Stimulated activated CD8-positive, alpha-beta memory T cell treated with anti-CD3 and anti-CD28 coated beads, Interleukin-15, amount 100 ng/mL, for 48 hours (primary cell): ENCODE measurements around the gene GMPR2.
A peak's percentile ranks its signal among the peaks of the same experiment; 100 is the strongest.
"Not testable (repeated sequence)": the region's sequence is repeated elsewhere in the genome, so short reads cannot be mapped to it uniquely, and the experiment has no call there.

Experiments
- DNase-seq, 2 donors: peaks; one replicate each; pipeline ENCODE4 v3.0.0-alpha.2; 2020; ENCODE audit warnings: low read depth in 2 of 2

Gene GMPR2

DNA sequence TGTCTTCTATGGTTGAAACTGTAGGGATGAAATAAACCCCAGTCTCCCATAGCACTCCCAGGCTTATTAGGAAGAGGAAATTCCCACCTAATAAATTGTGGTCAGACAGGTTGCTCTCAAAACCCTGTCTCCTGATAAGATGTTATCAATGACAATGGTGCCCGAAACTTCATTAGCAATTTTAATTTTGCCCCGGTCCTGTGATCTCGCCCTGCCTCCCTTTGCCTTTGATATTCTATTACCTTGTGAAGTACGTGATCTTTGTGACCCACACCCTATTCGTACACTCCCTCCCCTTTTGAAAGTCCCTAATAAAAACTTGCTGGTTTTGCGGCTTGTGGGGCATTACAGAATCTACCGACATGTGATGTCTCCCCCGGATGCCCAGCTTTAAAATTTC, 30.2 kb upstream of the GMPR2 start:
- DNase-seq: not testable (repeated sequence)

DNA sequence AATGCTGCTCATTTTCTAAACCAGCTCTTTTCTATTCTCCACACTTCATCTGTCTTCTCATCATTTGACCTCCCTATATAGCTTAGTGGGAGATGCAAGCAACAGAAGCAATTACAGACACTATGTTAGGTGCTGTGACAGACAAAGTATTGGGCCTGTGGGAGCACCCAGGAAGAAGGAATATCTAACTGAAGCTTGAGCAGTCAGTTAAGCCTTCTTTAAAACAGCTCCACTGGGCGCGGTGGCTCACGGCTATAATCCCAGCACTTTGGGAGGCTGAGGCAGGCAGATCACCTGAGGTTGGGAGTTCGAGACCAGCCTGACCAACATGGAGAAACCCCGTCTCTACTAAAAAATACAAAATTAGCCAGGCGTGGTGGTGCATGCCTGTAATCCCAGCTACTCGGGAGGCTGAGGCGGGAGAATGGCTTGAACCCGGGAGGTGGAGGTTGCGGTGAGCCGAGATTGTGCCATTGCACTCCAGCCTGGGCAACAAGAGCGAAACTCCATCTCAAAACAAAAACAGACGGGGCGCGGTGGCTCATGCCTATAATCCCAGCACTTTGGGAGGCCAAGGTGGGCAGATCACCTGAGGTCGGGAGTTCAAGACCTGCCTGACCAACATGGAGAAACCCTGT, 29.4 kb upstream of the GMPR2 start:
- DNase-seq: not testable (repeated sequence)

DNA sequence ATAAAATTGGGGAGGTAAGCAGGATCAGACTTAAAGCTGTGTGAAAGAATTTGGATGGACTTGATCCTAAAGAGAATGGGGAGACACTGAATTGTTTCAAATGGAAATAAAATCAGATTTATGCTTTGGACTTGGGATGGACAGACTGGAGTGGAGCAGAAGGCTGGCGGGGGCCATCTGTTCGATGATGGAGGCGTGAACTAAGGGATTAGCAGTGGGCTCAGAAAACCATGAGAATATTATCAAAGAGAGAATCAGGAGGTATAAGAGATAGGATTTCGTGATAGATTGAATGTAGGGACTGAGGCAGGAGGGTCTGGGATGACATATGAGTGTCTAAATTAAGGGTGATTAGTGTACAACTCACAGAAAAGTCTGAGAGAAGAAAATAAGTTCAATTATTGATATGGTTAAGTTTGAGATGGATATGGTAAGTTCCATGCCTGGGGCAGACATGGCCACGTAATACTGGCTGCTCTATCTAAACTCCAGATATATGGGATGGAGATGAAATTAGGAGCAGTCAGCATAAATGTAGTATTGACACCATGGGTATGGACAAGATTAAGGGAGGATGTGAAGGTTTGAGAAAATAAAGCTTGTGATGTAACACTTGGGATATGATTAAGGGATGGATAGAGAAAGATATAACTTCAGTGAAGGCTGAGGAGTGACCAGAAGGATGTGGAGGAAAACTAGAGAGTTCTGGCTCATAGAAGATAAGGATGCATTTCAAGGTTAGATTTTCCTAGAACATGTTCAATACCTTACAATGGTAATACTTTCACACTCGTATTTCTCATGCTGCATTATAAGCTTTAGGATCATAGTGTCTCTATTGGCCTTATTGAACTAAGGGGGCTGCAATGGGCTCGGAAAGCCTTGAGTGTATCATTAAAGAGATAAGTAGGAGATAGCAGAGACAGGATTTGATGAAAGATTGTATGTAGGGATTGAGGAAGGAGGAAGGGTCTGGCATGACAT, 28.3 kb upstream of the GMPR2 start:
- no peak for DNase-seq

DNA sequence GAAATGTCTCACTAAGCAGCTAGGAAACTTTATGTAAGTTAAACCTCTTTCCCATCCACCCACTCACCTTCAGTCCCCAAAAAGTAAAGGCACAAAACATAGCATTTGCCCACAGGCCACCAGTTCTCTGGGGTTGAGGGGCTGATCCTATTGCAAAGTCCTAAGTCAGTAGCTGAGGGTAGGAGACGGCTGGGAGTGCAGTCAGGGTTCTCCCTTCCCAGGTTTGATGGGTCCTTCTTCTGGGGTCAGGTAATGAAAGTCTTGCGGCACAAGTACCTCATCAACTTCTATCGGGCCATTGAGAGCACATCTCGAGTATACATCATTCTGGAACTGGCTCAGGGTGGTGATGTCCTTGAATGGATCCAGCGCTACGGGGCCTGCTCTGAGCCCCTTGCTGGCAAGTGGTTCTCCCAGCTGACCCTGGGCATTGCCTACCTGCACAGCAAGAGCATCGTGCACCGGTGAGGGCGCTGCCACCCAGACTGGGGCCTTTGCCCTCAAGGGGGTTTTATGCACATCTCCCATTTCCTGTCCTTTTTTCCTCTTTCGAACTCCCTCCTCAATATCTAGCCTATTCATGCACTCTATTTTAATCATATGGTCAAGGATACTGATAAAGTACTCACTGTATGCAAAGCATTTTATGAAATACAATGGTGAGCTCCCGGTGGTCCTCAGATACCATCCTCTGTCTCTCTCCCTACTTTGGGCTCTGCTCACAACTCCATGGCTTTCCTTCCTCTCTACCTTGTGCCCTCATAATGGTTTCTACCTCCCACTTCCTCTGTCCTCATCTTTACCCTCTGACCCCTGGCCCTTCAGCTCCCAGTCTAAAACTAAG, 26.2 kb upstream of the GMPR2 start:
- DNase-seq: no peak

DNA sequence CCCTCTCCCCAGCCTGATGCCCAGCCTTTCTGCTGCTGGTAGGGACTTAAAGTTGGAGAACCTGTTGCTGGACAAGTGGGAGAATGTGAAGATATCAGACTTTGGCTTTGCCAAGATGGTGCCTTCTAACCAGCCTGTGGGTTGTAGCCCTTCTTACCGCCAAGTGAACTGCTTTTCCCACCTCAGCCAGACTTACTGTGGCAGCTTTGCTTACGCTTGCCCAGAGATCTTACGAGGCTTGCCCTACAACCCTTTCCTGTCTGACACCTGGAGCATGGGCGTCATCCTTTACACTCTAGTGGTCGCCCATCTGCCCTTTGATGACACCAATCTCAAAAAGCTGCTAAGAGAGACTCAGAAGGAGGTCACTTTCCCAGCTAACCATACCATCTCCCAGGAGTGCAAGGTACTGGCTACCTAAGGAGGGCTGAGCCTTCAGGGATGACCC, 25.6 kb upstream of the GMPR2 start:
- DNase-seq: no peak

DNA sequence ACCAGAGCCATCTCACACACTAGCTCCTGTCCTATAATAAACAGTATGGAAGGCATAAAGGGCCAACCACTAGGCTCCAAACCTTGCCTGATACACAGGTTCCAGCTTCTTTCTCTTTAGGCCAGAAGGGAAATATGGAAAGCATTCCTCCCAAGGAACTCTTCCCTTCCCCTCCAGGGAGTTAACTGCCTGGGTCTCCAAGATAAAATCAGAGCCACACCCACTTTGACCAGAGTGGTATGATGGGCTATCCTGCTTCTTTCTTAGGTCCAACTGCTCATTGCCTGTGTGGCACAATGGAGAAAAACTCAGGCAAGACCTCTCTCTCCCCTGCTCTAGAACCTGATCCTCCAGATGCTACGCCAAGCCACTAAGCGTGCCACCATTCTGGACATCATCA, 25.1 kb upstream of the GMPR2 start:
- DNase-seq: no peak

DNA sequence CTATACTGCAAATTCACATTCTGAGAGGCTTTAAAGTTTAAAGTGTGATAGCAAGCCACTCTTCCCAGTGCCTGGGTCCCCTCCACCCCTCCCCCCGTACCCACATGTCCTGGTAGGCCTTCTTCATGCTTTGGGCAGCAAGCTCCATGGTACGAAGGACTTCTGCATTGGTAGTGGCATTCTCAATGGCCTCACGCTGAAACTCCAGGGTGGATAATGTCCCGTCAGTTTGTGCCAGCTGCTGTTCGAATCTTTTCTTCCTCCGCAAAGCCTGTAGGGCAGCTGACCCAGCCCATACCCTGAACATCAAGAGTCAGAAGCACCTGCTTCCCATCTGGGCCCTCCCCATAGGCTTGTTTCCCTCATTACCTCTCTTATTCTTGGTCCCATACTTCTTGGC, 21.4 kb upstream of the GMPR2 start:
- DNase-seq: no peak

DNA sequence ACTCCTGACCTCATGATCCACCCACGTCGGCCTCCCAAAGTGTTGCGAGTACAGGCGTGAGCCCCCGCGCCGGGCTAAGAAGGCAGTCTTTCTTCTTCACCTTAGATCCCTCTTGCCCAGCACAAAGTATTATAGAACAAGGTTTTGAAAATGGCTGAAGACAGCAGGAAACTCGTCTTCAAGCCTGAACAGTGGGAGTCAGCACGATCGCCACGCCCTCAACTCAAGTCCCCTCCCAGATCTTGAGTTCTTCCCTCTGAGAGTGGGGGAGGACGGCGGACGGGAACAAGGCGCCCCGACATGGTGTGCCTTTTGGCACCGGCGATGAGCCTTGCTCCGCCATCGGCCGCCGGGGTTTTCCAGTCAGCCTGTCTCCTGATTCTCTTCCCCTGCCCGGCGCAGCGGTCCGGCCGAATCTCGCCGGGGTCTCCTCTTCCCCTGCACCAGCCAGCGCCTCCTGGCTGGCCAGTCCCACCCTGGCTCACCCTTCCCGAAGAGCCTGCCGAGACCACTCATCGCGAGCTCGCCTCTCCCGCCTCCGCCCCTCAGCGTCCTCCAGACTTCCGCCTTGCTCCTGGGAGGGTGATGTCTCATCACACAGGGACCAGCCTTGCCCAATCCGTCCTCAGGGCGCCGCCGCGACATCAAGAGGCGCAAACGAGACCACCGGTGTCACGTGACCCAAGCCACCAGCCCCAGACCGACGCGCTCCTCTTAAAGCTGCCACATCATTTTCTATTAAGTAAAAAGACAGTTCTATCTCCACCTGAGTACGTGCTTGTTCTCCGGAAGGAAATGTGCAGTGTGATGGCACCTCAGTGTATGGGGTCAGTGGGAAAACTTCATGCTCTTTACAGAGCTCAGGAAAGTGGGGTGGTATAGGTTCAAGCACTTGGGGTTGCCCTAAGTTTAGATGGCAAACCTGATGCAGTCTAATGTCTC, 19.5 kb upstream of the GMPR2 start, which contains the start of gene CHMP4A:
TSS of gene CHMP4A (minus strand) at position 565 of the 942 bp plus-strand sequence. CDS start at position 516, 49 bp downstream.
- peak; percentile 95 for DNase-seq

DNA sequence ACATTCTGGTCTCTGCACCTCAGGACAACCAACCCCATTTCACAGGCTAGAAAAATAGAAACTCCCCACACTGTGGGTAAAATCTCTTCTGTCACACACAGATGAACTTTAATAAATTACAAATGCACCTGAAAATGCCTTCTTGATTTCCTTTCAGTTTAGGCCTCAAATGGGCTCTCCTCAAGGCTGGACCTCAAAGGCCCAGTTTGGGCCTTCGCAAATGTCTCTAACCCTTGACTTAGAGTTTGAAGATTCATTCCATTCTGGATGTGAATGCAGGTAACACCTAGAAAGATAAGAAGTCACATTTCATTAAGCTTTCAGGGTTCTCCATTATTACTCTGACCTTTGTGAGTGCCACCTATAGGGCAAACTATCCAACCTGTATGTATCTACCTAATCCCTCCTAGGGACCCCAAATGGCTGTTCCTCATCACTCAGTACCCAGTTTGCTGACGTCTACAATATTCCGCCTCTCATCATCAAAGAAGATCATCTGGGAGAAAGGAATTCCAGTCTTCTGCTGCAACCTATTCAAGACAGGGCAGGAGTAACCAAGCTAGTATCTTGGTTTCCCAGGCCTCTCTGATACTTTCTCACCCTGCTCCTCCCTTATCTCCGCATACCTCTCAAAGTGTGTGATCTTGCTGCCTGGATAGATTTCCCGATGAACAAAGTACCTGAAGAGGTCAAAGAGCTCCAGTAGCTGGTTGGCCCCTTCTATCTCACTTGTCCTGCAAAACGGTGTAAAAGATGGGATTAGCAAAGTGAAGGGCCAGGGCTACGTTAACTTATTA, 18.7 kb upstream of the GMPR2 start:
- no peak for DNase-seq

DNA sequence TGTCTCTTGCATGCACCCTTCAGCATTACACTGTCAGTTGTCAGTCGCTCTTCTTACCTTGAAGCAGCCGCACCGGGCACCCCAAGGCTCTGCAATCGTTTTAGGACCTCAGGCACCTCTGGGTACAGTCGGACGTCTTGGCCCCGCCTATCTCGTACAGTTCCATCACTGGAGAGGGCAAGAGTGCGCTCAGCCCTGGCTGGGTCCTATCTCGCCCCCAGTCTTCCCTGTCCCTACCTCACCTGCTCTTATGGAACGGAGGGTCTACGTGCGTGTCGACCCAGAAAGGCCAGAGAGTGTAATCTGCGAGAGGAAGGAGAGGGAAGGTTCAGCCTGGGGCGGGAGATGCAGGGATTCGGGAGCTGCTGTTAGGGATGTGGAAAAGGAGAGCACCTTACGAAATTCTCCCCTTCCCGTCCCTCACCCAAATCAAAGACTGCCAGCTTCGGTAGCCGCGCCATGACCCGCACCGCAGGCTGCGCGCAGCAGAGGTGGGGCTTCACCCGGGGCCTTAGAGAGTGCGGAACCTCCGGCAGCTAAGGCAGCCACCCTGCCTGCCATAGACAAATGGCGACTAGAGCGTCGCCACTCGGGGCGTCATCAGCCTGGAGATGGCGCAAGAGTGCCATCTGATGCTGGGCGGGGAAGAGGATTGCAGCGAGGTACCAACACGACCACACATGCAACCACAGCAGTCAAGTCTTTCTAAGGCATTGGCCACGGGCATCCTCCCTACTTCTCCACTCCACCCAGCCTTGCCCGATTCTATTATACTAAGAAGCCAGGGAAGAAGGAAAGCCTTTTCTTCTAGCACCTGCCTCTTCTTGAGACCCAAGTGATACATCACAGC, 17.0 kb upstream of the GMPR2 start, which contains the start of gene MDP1:
TSS of gene MDP1 (minus strand) at position 572 of the 850 bp plus-strand sequence. CDS start at position 461, 111 bp downstream.
- DNase-seq: peak; percentile 75 to 79

DNA sequence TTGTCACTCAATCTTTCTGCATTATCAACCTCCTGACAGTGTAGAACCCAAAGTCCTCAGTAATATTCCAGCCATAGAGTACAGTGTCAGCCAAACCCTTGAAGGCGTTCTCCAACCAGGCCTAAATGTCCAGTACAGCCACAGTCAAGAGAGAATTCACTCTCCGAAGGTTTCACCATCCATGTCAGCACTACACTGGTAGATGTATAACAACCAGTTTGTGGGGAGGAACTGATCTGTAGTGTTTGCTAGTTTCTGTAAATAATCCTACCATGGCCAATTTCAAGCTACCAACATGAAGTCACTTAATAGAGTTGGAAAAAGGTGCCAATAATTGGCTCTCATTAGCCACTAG, 16.4 kb upstream of the GMPR2 start:
- no peak for DNase-seq

DNA sequence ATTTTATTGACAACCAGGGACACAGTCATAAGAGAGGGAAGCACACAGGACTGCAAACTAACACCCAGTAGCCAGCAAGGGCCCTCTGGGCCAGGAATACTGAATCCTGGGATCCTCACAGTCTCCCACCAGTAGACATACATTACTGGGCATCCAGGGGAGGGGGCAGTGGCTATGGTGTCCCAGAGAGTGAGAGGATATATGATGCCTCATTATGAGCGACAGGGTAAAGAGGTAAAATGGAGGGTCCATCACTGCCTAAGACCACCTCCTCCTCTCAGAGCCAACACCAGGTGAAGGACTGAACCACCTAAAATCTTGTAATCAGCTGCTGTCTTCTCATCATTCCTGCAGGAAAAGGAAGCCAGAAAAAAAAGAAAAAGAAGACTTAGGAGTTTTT, 15.9 kb upstream of the GMPR2 start:
- DNase-seq: not testable (repeated sequence)

DNA sequence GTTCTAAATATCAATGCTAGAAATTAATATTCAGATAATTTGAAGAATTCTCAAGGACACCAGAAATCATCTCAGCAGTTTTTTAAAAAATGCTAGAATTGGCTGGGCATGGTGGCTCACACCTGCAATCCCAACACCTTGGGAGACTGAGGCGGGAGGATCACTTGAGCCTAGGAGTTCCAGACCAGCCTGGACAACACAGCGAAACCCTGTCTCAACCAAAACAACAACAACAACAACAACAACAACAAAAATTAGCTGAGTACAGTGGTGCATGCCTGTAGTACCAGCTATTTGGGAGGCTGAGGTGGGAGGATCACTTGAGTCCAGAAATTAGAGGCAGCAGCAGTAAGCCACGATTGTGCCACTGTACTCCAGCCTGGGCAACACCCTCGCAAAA, 13.6 kb upstream of the GMPR2 start:
- no peak for DNase-seq

DNA sequence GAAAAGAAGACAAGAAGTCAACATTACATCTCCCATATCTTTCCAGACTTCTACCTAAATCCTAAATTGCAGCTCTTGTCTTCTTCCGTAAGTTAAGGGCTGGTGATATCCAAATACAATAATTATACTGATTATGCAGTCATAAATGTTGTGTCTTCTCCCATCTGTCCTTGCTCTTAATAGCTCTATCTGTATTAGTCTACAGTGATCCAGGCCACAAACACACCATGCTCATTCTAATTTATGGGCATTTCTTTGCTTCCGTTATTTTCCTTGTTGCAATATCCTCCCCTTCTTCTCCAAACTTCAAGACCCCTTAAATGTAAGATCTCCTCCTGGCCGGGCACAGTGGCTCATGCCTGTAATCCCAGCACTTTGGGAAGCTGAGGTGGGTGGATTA, 13.2 kb upstream of the GMPR2 start:
- no peak for DNase-seq

DNA sequence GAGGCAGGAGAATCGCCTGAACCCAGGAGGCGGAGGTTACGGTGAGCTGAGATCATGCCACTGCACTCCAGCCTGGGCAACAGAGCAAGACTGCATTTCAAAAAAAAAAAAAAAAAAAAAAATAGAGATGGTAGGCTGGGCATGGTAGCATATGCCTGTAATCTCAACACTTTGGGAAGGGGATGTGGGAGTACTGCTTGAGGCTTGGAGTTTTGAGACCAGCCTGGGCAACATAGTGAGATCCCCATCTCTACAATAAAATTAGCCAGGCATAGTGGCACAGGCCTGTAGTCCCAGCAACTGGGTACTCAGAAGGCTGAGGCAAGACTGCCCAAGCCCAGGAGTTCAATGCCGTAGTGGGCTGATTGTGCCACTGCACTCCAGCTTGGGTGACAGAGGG, 9.7 kb upstream of the GMPR2 start:
- not testable (repeated sequence) for DNase-seq

DNA sequence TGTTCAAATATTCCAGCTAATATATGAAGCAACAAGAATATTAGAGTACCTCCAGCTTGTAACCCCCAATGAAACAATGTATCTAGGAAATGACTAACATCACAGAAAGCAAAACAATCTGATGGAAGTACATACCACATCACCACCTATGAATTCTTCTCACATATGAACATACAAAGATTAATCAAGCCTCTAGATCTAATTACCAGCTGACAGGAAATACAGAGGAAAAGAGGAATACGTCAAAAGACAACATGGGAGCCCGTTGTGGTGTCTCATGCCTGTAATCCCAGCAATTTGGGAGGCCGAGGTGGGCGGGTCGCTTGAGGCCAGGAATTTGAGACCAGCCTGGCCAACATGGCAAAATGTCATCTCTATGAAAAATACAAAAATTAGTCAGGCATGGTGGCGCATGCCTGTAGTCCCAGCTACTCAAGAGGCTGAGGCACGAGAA, 8.1 kb upstream of the GMPR2 start:
- DNase-seq: no peak

DNA sequence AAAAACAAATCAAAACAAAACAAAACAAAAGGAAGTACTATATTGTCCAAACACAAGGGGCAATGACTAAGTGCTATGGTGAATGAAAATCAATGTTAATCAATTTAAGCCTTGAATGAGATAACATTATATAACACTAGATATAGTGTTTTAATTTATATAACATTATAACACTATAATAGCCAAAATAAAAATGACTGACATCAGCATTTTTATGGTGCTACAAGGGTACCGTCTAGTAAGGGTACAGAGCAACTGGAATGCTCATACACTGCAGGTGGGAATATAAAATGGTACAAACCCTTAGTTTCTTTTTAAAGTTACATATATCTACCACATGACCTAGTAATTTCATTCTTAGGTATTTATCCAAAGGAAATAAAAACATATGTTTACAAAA, 6.3 kb upstream of the GMPR2 start:
- no peak for DNase-seq

DNA sequence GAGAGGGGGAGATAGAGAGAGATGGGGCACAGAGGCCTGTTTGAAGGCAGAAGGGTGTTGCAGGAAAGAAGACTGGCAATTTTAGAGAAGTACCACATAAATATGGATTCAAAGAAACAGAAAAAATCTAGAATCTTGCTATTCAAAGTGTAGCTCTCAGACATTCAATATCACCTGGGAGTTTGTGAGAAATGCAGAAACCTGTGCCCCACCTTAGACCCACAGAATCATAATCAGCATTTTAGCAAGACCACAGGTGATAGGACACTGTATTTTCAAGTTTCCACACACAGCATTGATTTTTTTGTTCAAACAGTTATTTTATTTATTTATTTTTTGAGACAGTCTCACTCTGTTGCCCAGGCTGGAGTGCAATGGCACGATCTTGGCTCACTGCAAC, 3.8 kb upstream of the GMPR2 start:
- no peak for DNase-seq
